Measurements from ENCODE around the gene ILF2. TPM values are rescaled to one million over a fixed set of nuclear protein-coding genes. Genes with fewer than 3 reads are reported as not detected.

The ILF2 gene
- total and polyA plus RNA-seq, 2 donors (not counting 1 experiment from before 2014, with no cell fraction given) = 89.8 to 94.0 TPM

- Histone ChIP-seq H3K4me1 (ENCODE audit: control insufficient read depth in 2 of 2, insufficient read depth in 2 of 2, low read length in 2 of 2) (peaks cover 9 to 26% of the 10 kb centered on the region in 2 donors), H3K27ac (ENCODE audit: low read length in 2 of 2) (no peak within 1 kb of the TSS), H3K9me3 (ENCODE audit: control extremely low read depth in 1 of 3, control insufficient read depth in 2 of 3, insufficient read depth in 1 of 3, low read length in 2 of 3) (no peaks in the 10 kb centered on the region), H4K20me1 (ENCODE audit: control insufficient read depth, insufficient read depth, low read length, poor library complexity, severe bottlenecking) (no peaks in the 10 kb centered on the region), H3K79me2 (ENCODE audit: control insufficient read depth, insufficient read depth, low read length) (no peaks in the 10 kb centered on the region), H3K4me3 (ENCODE audit: control extremely low read depth in 1 of 5, extremely low read depth in 1 of 5, insufficient read depth in 1 of 5, low read depth in 2 of 5, low read length in 4 of 5) (peak within 1 kb of the TSS in 3 of 5 experiments; percentile 19 to 44 (median 37)), H3K27me3 (replicated peaks in 1 of 4; ENCODE audit: control extremely low read depth in 1 of 4, control insufficient read depth in 3 of 4, insufficient read depth in 4 of 4, low read length in 3 of 4) (peaks cover 0 to 4% (median 0%) of the 10 kb centered on the region in 4 experiments), H2AFZ (ENCODE audit: insufficient read depth, low read depth, low read length, poor library complexity, severe bottlenecking) (peak within 1 kb of the TSS; percentile 70), H3K36me3 (replicated peaks in 1 of 2; ENCODE audit: control extremely low read depth in 1 of 2, control insufficient read depth in 1 of 2, extremely low read depth in 1 of 2, insufficient read depth in 2 of 2, low read length in 1 of 2) (no peaks in the 10 kb centered on the region), H3K9ac (ENCODE audit: low read length) (peak within 1 kb of the TSS; percentile 51), H3K4me2 (replicated peaks; ENCODE audit: low read depth, low read length, poor library complexity, severe bottlenecking) (peak within 1 kb of the TSS; percentile 56)
- no peaks in the 10 kb centered on the region for H3K27me3 Mint-ChIP-seq
- DNase-seq = peak; percentile 40
- ATAC-seq (ENCODE audit: low read depth) = peak; percentile 17
- ChIA-PET CTCF (interaction anchor here (1.1 to 3.4 kb wide), 3 partner anchors 28 to 116 kb away, joined by 3 to 26 read pairs (median 6); no protein-coding TSS in a partner anchor), POLR2A (interaction anchor here (1.2 kb wide), 1 partner anchor 363 kb away, joined by 4 read pairs; the partner anchor contains the start of gene RPS27)
- peak within 1 kb of the TSS; percentile 49 for H3K4me3 Mint-ChIP-seq
- peak within 1 kb of the TSS; percentile 10 for H3K27ac Mint-ChIP-seq
- intact Hi-C loops (cut with micrococcal nuclease) = no loop called here
- peaks cover 20% of the 10 kb centered on the region for H3K4me1 Mint-ChIP-seq
- 37% methylated on average over 21 of the region's 28 CpGs for WGBS (ENCODE audit: insufficient coverage)
- H3K9me3 Mint-ChIP-seq (ENCODE audit: insufficient read depth) = no peaks in the 10 kb centered on the region
- TF ChIP-seq EZH2 (IDR thresholded peaks at IDR 0.05; ENCODE audit: borderline replicate concordance, insufficient read depth, low read depth, low read length, poor library complexity, severe bottlenecking) (no peak), CTCF (IDR thresholded peaks at IDR 0.05) (peak; percentile 33)
These were observed 43.7 kb downstream of the ILF2 start, which contains the start of gene S100A13 for GRCh38 chr1:153626904-153627714. S100A13 (minus strand) TSS chr1:153627505; CDS start chr1:153626472, 1,033 bp downstream.

GRCh38 chr1:153626477-153626903, 44.3 kb downstream of the ILF2 start:
- DNase-seq = no peak
- Mint-ChIP-seq H3K27ac (no peak overlapping the region), H3K4me3 (no peak overlapping the region), H3K9me3 (ENCODE audit: insufficient read depth) (no peaks in the 10 kb centered on the region), H3K4me1 (peaks cover 20% of the 10 kb centered on the region), H3K27me3 (no peaks in the 10 kb centered on the region)
- TF ChIP-seq CTCF (IDR thresholded peaks at IDR 0.05) (no peak), EZH2 (IDR thresholded peaks at IDR 0.05; ENCODE audit: borderline replicate concordance, insufficient read depth, low read depth, low read length, poor library complexity, severe bottlenecking) (no peak)
- Histone ChIP-seq H3K4me3 (ENCODE audit: control extremely low read depth in 1 of 5, extremely low read depth in 1 of 5, insufficient read depth in 1 of 5, low read depth in 2 of 5, low read length in 4 of 5) (peak overlapping the region in 1 of 5 experiments; percentile 37), H3K4me1 (ENCODE audit: control insufficient read depth in 2 of 2, insufficient read depth in 2 of 2, low read length in 2 of 2) (peaks cover 9 to 26% of the 10 kb centered on the region in 2 donors), H4K20me1 (ENCODE audit: control insufficient read depth, insufficient read depth, low read length, poor library complexity, severe bottlenecking) (no peaks in the 10 kb centered on the region), H3K4me2 (replicated peaks; ENCODE audit: low read depth, low read length, poor library complexity, severe bottlenecking) (peak overlapping the region; percentile 56), H3K9ac (ENCODE audit: low read length) (peak overlapping the region; percentile 51), H3K36me3 (replicated peaks in 1 of 2; ENCODE audit: control extremely low read depth in 1 of 2, control insufficient read depth in 1 of 2, extremely low read depth in 1 of 2, insufficient read depth in 2 of 2, low read length in 1 of 2) (no peaks in the 10 kb centered on the region), H3K79me2 (ENCODE audit: control insufficient read depth, insufficient read depth, low read length) (no peaks in the 10 kb centered on the region), H2AFZ (ENCODE audit: insufficient read depth, low read depth, low read length, poor library complexity, severe bottlenecking) (no peak overlapping the region), H3K27ac (ENCODE audit: low read length in 2 of 2) (no peak overlapping the region), H3K27me3 (replicated peaks in 1 of 4; ENCODE audit: control extremely low read depth in 1 of 4, control insufficient read depth in 3 of 4, insufficient read depth in 4 of 4, low read length in 3 of 4) (peaks cover 0 to 4% (median 0%) of the 10 kb centered on the region in 4 experiments), H3K9me3 (ENCODE audit: control extremely low read depth in 1 of 3, control insufficient read depth in 2 of 3, insufficient read depth in 1 of 3, low read length in 2 of 3) (no peaks in the 10 kb centered on the region)
- CTCF ChIA-PET = interaction anchor here (1.0 to 3.4 kb wide), 3 partner anchors 27 to 116 kb away, joined by 3 to 26 read pairs (median 6); no protein-coding TSS in a partner anchor
- no peak for ATAC-seq (ENCODE audit: low read depth)
- intact Hi-C loops (cut with micrococcal nuclease) = no loop called here
- WGBS (ENCODE audit: insufficient coverage) = 97% methylated on average over 3 of the region's 3 CpGs
- POLR2A ChIA-PET = no interaction called here

All from B cell (primary cell).